GM18502 (cell line): ENCODE measurements around the gene ABCC8.

ENCODE experiments used
- ATAC-seq: cut with Tn5 transposase; IDR thresholded peaks from one replicate; pipeline ENCODE4 v1.9.1; 2021; ENCODE audit warnings: mild to moderate bottlenecking; ENCODE audit not compliant: unreplicated experiment, poor library complexity

The ABCC8 gene

GRCh38 chr11:17391493-17392355, 84.9 kb downstream of the ABCC8 start:
- ATAC-seq = no peak

- no peak for ATAC-seq
These were observed 86.5 kb downstream of the ABCC8 start for GRCh38 chr11:17389957-17390649.

- peak; percentile 71 for ATAC-seq
These were observed 87.3 kb downstream of the ABCC8 start for GRCh38 chr11:17389211-17389956.

GRCh38 chr11:17388609-17389210, 87.9 kb downstream of the ABCC8 start, which contains the start of gene KCNJ11:
Gene KCNJ11 (minus strand): TSS chr11:17388659. CDS start chr11:17388091, 568 bp downstream.
- ATAC-seq = peak; percentile 47

GRCh38 chr11:17387811-17388210, 88.8 kb downstream of the ABCC8 start:
- no peak for ATAC-seq

- ATAC-seq = no peak
These were observed 89.4 kb downstream of the ABCC8 start for GRCh38 chr11:17387254-17387653.

GRCh38 chr11:17386331-17387084, 90.1 kb downstream of the ABCC8 start:
- peak; percentile 63 for ATAC-seq

GRCh38 chr11:17385926-17386325, 90.7 kb downstream of the ABCC8 start:
- no peak for ATAC-seq

GRCh38 chr11:17385492-17385891, 91.2 kb downstream of the ABCC8 start:
- ATAC-seq = no peak

- ATAC-seq = no peak
These were observed 92.6 kb downstream of the ABCC8 start for GRCh38 chr11:17384002-17384511.

- no peak for ATAC-seq
These were observed 93.2 kb downstream of the ABCC8 start for GRCh38 chr11:17383461-17383860.

- no peak for ATAC-seq
These were observed 94.5 kb downstream of the ABCC8 start for GRCh38 chr11:17382046-17382728.

- no peak for ATAC-seq
These were observed 95.5 kb downstream of the ABCC8 start for GRCh38 chr11:17381156-17381555.

GRCh38 chr11:17379383-17380180, 97.1 kb downstream of the ABCC8 start:
- no peak for ATAC-seq

GRCh38 chr11:17378655-17379054, 98.0 kb downstream of the ABCC8 start:
- no peak for ATAC-seq

- ATAC-seq = no peak
These were observed 100.2 kb downstream of the ABCC8 start for GRCh38 chr11:17376493-17376892.

GRCh38 chr11:17375547-17375946, 101.1 kb downstream of the ABCC8 start:
- no peak for ATAC-seq

GRCh38 chr11:17371614-17372013, 105.0 kb downstream of the ABCC8 start:
- no peak for ATAC-seq
